Thyroid gland (tissue), 4 donors: ENCODE results near the gene FSD1L. TPM values are rescaled to one million over a fixed set of nuclear protein-coding genes. Genes with fewer than 3 reads are reported as not detected.

Experiments
- DNase-seq, 2 donors: peaks; one replicate each; pipeline ENCODE4 v3.0.0-alpha.2; 2019
- H3K27ac ChIP-seq, 3 donors: fragments of 200-600 bp; sonication (generic); 1 replicate in 2 of 3; 2 replicates in 1 of 3; pipeline ENCODE4 v1.5.1; 2016 to 2019; ENCODE audit warnings: mild to moderate bottlenecking in 1 of 3, moderate library complexity in 1 of 3
- H3K27me3 ChIP-seq: fragments of 200-600 bp; sonication (generic); one replicate; pipeline ENCODE4 v1.5.1; 2019
- H3K36me3 ChIP-seq, 2 donors: fragments of 200-600 bp; sonication (generic); one replicate each; pipeline ENCODE4 v1.5.1; 2016 to 2019
- H3K4me1 ChIP-seq, 2 donors: fragments of 200-600 bp; sonication (generic); one replicate each; pipeline ENCODE4 v1.5.1; 2017 to 2019
- H3K4me3 ChIP-seq, 3 donors: fragments of 200-600 bp; sonication (generic); replicated peaks in 1 of 3; 1 replicate in 2 of 3; 2 replicates in 1 of 3; pipeline ENCODE4 v1.5.1; 2016; ENCODE audit warnings: mild to moderate bottlenecking in 1 of 3
- H3K9me3 ChIP-seq: fragments of 200-600 bp; sonication (generic); one replicate; pipeline ENCODE4 v1.5.1; 2017
- CTCF ChIP-seq, 6 experiments: fragments of 200-600 bp in 3 of 6; fragments of 450-650 bp in 3 of 6; sonication (generic) in 3 of 6; IDR thresholded peaks; one replicate each; pipeline ENCODE4 v1.5.1; 2016 to 2019; ENCODE audit warnings: antibody characterized with exemption in 6 of 6, mild to moderate bottlenecking in 2 of 6, inconsistent platforms in 1 of 6, moderate library complexity in 1 of 6
- POLR2A ChIP-seq, 2 donors: fragments of 450-650 bp; IDR thresholded peaks; one replicate each; pipeline ENCODE4 v1.6.1; 2017; ENCODE audit warnings: antibody characterized with exemption in 2 of 2, mild to moderate bottlenecking in 2 of 2, moderate library complexity in 1 of 2
- WGBS, 2 donors: methylation state at CpG; one replicate each; pipeline ENCODE4 v1.1.5; 2017; 5-methylcytosine and 5-hydroxymethylcytosine counted together
- intact Hi-C: fragments of 100-400 bp; cut with DNase I; formaldehyde crosslinking; loops from one replicate; pipeline ENCODE4 v1.15.1; 2023
- total RNA-seq, 4 donors: library from RNA; depleted of rRNA; stranded (reverse); fragments of >200 nt; gene quantifications; one replicate each; pipeline ENCODE4 v1.2.3, GENCODE V29; 2016

Gene FSD1L
- total RNA-seq, 4 donors from 2014 or later, result 5.9 to 9.0 (median 8.3) TPM

GRCh38 chr9:105421864-105422263 lies 26.0 kb upstream of the FSD1L start:
- TF ChIP-seq POLR2A (IDR thresholded peaks at IDR 0.05) (no peak), CTCF (IDR thresholded peaks at IDR 0.05) (no peak)
- 85 to 87% methylated on average over 5 of the region's 5 CpGs for WGBS, 2 donors
- Histone ChIP-seq H3K4me3 (no peak overlapping the region), H3K4me1 (no peaks in the 10 kb centered on the region), H3K27me3 (no peaks in the 10 kb centered on the region), H3K27ac (no peak overlapping the region), H3K9me3 (no peaks in the 10 kb centered on the region), H3K36me3 (no peaks in the 10 kb centered on the region)
- intact Hi-C loops, result no loop called here
- DNase-seq, result no peak

- 78 to 79% methylated on average over 2 of the region's 2 CpGs for WGBS, 2 donors
- no peak for DNase-seq
- H3K4me3 ChIP-seq, result no peak overlapping the region
- no peaks in the 10 kb centered on the region for H3K27me3 ChIP-seq
- intact Hi-C loops, result no loop called here
- H3K36me3 ChIP-seq, result no peaks in the 10 kb centered on the region
- TF ChIP-seq POLR2A (IDR thresholded peaks at IDR 0.05), result no peak
- peak in 3 of 6 experiments; percentile 29 to 34 (median 29) for TF ChIP-seq CTCF (IDR thresholded peaks at IDR 0.05)
- no peak overlapping the region for H3K27ac ChIP-seq
- no peaks in the 10 kb centered on the region for H3K9me3 ChIP-seq
- H3K4me1 ChIP-seq, result no peaks in the 10 kb centered on the region
Measured at GRCh38 chr9:105425816-105426433, 21.9 kb upstream of the FSD1L start.

GRCh38 chr9:105426657-105427056 lies 21.2 kb upstream of the FSD1L start:
- DNase-seq, result no peak
- 89 to 94% methylated on average over 3 of the region's 3 CpGs for WGBS, 2 donors
- intact Hi-C loops, result no loop called here

GRCh38 chr9:105431424-105432246 lies 16.2 kb upstream of the FSD1L start:
- no peak for DNase-seq
- Histone ChIP-seq H3K27me3 (no peaks in the 10 kb centered on the region), H3K9me3 (no peaks in the 10 kb centered on the region), H3K27ac (no peak overlapping the region), H3K4me1 (no peaks in the 10 kb centered on the region), H3K36me3 (no peaks in the 10 kb centered on the region), H3K4me3 (no peak overlapping the region)
- intact Hi-C loops, result no loop called here
- 85 to 91% methylated on average over 9 of the region's 9 CpGs for WGBS, 2 donors
- no peak for TF ChIP-seq POLR2A (IDR thresholded peaks at IDR 0.05)
- no peak for TF ChIP-seq CTCF (IDR thresholded peaks at IDR 0.05)

More at GRCh38 chr9:105426657-105427056, 21.2 kb upstream of the FSD1L start:
- H3K4me3 ChIP-seq, result no peak overlapping the region
- TF ChIP-seq CTCF (IDR thresholded peaks at IDR 0.05) (no peak), POLR2A (IDR thresholded peaks at IDR 0.05) (no peak)
- H3K36me3 ChIP-seq, result no peaks in the 10 kb centered on the region
- no peaks in the 10 kb centered on the region for H3K4me1 ChIP-seq
- H3K27ac ChIP-seq, result no peak overlapping the region
- H3K27me3 ChIP-seq, result no peaks in the 10 kb centered on the region
- H3K9me3 ChIP-seq, result no peaks in the 10 kb centered on the region

GRCh38 chr9:105432247-105432842 lies 15.5 kb upstream of the FSD1L start:
- H3K36me3 ChIP-seq, result no peaks in the 10 kb centered on the region
- no peak overlapping the region for H3K4me3 ChIP-seq
- H3K9me3 ChIP-seq, result no peaks in the 10 kb centered on the region
- no peak overlapping the region for H3K27ac ChIP-seq
- no peaks in the 10 kb centered on the region for H3K27me3 ChIP-seq
- TF ChIP-seq CTCF (IDR thresholded peaks at IDR 0.05), result no peak
- TF ChIP-seq POLR2A (IDR thresholded peaks at IDR 0.05), result no peak
- intact Hi-C loops, result no loop called here
- DNase-seq, result no peak
- 89% methylated on average over 2 of the region's 2 CpGs for WGBS, 2 donors
- H3K4me1 ChIP-seq, result no peaks in the 10 kb centered on the region
